ENCODE measurements around the gene HYKK.

DNA sequence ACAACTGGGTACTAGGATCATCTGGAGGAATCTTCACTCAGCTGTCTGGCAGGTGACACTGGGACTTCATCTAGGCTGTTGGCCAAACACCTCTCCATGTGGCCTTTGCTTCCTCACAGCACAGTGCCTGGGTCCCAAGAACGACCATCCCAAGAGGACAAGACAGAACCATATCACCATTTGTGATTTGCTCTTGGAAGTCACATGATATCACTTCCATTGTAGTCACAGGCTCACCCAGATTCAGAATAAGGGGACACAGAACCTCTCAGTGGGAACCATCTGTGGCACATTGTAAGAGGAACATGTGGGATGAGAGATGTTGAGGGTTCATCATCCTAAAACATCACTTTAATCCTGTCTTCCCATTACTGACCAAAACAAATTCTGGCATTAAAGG is 31.0 kb downstream of the HYKK start:
- TF ChIP-seq TAF1 (IDR thresholded peaks at IDR 0.05; ENCODE audit: low read depth, low read length) (no peak), POLR2A (IDR thresholded peaks at IDR 0.05; ENCODE audit: low read depth, low read length) (no peak)

Measured in GM12891 (cell line).